HL-60/S4 treated with retinoic acid at 250 ng/mL for 4 days and 3 days (cell line): ENCODE measurements around the gene IFI16.
"Not testable (repeated sequence)": the region's sequence is repeated elsewhere in the genome, so short reads cannot be mapped to it uniquely, and the experiment has no call there.

Experiments used
- in situ Hi-C: fragments of 300-500 bp; cut with MboI; formaldehyde crosslinking; loops from 2 replicates; pipeline ENCODE4 v1.7.0; 2022; ENCODE audit warnings: low sequenced_read_pairs

IFI16 gene

DNA sequence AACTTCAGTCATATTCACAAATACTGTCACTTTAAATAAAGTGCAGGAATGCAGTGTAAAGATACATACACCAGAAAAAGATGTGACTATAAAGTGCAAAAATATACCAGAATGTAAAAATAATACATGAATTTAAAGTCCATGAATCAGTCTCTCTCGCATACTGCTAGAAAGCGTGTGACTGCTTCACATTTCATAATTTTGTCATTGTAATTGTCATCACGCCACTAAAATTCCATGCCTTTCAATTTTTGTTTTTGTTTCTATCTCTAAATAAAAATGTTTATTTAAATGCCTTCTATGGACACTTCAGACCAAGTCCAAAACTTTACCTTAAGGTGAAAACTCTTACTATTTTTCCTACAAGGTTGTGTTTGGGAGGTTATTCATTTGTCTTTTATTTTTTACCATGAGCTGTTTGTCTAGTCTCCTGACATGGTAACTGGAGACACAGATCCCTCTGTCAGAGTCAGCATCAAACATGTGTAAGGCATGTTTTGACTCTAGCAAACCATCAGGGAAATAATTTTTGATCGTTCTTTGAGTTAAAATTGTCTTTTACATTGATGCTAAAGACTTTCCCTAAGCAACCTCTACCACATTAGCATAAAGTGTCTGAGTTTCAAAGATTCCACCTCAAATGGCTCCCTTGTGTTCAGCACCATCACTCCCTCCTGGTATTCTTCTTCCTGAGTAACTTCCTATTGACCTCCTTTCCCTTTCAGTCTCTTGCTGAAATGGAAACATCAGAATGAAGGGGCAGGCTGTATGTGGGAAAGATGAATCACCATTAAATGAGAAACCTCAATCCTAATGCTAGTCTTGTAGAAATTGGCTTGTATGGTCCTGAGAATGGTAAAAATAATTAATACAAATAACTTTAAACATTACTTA, 80.8 kb downstream of the IFI16 start:
- in situ Hi-C loops = no loop called here

DNA sequence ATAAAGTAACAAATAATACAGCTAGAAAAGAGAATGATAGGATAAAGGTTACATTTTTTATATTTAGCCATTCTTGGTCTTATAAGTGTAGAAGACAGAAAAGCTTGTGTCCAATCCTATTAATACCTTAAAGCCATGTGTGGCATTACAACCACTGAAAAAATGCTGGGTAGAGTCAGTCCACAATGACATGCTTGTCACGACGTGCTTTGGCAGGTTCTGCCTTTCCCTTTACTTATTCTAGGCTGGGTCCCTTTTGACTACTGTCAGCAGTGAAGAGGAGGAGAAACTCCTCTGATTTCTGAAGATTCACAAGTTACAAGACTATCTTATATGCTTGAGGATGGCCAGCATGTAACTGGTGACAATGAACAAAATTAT, 81.5 kb downstream of the IFI16 start:
- in situ Hi-C loops = no loop called here

DNA sequence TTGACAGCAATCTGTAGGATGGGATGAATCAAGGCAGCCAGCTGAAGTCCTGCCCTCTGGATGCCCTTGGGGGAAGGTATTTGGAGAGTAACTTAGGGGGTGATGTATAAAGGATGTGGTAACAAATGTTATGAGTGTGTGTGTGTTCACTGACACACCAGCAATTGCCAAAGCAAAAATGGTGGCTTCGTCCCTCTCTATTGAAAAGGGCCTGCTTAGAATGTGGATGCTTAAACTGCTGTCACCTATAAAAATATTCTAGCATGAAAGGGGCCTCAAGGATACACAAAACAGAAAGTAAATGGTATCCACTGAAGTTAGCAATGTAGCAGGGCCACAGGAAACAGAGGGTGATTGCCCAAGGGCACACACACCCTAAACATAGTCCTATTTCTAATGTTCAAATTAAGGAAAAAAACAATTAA, 81.9 kb downstream of the IFI16 start:
- in situ Hi-C loops = no loop called here

DNA sequence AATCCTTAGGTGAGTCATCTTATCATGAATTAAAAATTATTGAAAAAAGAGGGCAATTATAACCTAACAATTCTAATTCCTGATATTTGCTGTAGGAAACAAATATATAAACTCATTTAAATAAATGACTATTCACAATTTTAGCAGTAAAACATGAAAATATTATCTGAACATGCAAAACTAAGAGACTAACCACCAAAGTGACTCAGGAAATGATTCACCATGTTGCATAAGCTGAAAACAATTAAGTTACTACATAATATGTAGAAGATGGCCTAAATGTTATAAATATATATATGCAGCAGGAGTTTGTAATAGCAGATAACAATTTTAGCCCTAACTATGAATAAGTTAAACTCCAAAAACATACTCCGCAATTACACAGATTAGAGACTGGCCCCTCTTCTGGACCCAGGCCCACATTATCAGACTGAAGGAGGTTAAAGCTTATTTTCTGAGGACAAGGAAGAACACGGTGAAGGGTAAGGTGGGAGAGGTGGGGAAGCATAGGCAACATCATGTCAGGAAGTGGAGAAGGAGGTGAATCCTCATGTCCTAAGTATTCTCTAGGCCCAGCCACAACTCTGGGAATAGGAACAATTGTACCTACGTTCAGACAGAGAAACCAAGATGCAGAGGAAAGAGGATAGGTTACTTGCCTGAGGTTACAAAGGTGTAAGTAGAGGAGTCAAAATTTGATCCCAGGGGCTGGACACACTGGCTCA, 82.5 kb downstream of the IFI16 start:
- in situ Hi-C loops = no loop called here

DNA sequence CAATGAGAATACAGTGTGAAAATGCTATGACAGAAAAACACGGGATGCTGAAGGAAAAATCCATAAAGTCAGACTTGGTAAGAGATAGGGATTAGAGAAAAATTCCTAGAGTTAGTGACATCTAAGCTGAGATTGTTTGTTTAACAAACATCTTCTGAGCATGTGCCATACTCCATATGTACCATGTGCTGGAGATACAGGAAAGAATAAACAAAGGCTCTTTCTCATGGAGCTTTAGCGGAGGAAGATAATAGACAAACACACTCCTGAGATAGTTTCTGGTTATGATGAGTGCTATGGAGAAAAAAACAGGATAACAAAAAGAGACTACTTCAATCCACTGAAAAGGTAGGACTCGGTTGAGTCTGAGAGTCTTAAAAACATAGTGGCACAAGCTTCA, 88.9 kb downstream of the IFI16 start:
- in situ Hi-C loops = no loop called here

DNA sequence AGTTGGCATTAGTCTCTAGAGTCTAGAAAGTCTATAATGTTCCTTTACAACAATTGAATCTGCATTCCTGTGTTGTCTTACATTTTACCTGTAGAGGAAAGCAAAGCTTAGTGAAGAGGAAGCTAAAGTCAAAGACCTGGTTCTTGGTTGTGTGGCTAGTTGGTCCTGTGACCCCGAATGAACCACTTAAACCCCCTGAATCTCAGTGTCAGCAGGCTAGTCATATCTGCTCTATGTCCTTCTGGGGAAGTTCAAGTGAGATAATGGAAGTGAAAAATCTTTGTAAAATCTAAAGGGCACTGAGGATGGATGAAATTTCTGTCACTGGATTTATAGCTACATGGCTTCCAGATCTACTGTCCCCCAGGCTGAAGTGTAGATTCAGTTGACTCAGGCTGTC, 90.9 kb downstream of the IFI16 start:
- in situ Hi-C loops = no loop called here

DNA sequence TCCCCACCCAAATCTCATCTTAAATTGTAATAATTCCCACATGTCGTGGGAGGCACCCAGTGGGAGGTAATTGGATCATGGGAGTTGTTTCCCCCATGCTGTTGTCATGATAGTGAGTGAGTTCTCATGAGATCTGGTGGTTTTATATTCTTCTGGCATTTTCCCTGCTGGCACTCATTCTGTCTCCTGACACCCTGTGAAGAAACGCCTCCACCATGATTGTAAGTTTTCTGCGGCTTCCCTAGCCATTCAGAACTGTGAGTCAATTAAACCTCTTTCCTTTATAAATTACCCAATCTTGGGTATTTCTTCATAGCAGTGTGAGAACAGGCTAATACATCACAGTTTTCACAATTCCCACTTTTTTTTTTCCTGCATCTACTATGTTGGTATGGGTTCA, 93.3 kb downstream of the IFI16 start:
- in situ Hi-C loops = not testable (repeated sequence)
